Ovary (tissue), 3 donors: Measurements from ENCODE around the gene CDC42BPA.

ENCODE experiments used
- CTCF ChIP-seq, 3 donors: fragments of 450-650 bp in 2 of 3; fragments of 200-600 bp in 1 of 3; IDR thresholded peaks; one replicate each; pipeline versions ENCODE4 v1.5.1 to v1.8.0; 2016 to 2022; ENCODE audit warnings: antibody characterized with exemption in 3 of 3, mild to moderate bottlenecking in 1 of 3
- EP300 ChIP-seq: sonication (generic); formaldehyde crosslinking; IDR thresholded peaks from one replicate; pipeline ENCODE4 v1.6.1; 2017; ENCODE audit warnings: antibody characterized with exemption
- POLR2A ChIP-seq: fragments of 450-650 bp; IDR thresholded peaks from one replicate; pipeline ENCODE4 v1.6.1; 2017; ENCODE audit warnings: antibody characterized with exemption, mild to moderate bottlenecking, moderate library complexity
- donor health status: DM: no; HTN: no; CAD: no.

DNA sequence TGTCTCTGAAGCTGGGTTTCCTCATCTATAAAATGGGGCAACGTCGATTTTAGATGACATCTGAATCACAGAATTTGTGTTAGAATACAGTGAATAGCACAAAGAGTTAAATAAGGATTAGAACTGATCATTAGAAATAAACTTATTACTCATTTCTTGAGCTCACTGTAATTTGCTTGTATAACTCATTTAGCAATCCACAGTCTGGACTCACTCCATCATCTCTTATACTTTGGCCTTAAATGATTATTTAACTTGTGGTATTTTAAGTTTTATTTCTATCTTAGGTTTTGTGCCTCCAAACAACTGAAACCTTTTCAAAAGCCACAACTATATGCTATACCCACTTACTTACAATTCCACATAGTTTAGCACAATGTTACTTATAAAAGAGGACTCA lies 128.0 kb downstream of the CDC42BPA start:
- TF ChIP-seq CTCF (IDR thresholded peaks at IDR 0.05) (no peak), POLR2A (no peak), EP300 (no peak)
